KMS-11 (cell line): Measurements from ENCODE around the gene GNG7.

Source experiments
- H2AFZ ChIP-seq: fragments of 200-600 bp; sonication (generic); 2 replicates; pipeline ENCODE4 v1.6.1; 2016; ENCODE audit warnings: antibody characterized with exemption, mixed run types, low read depth
- H3K27ac ChIP-seq: fragments of 200-600 bp; sonication (generic); 2 replicates; pipeline ENCODE4 v1.6.1; 2016; ENCODE audit warnings: mild to moderate bottlenecking, mixed run types
- H3K27me3 ChIP-seq: fragments of 200-600 bp; sonication (generic); 2 replicates; pipeline ENCODE4 v1.6.1; 2017; ENCODE audit warnings: mild to moderate bottlenecking, low read depth, mixed run types, moderate library complexity; ENCODE audit not compliant: insufficient read depth
- H3K36me3 ChIP-seq: fragments of 200-600 bp; sonication (generic); 2 replicates; pipeline ENCODE4 v1.6.1; 2017; ENCODE audit warnings: mild to moderate bottlenecking, mixed run types; ENCODE audit not compliant: insufficient read depth
- H3K4me1 ChIP-seq: fragments of 200-600 bp; sonication (generic); 2 replicates; pipeline ENCODE4 v1.6.1; 2016; ENCODE audit warnings: mild to moderate bottlenecking, low read depth, mixed run types; ENCODE audit not compliant: poor library complexity, severe bottlenecking
- H3K4me2 ChIP-seq: fragments of 200-600 bp; sonication (generic); 2 replicates; pipeline ENCODE4 v1.7.0; 2016; ENCODE audit warnings: mild to moderate bottlenecking, mixed run types
- H3K4me3 ChIP-seq: fragments of 200-600 bp; sonication (generic); IDR thresholded peaks from 2 replicates; pipeline ENCODE4 v1.6.1; 2017; ENCODE audit warnings: low read depth, low read length, mixed read lengths; ENCODE audit not compliant: insufficient read depth
- H3K79me2 ChIP-seq: fragments of 200-600 bp; sonication (generic); 2 replicates; pipeline ENCODE4 v1.6.1; 2016; ENCODE audit warnings: low read depth, mixed run types; ENCODE audit not compliant: insufficient read depth
- H3K9ac ChIP-seq: fragments of 200-600 bp; sonication (generic); 2 replicates; pipeline ENCODE4 v1.6.1; 2016; ENCODE audit warnings: mild to moderate bottlenecking, mixed run types
- H4K20me1 ChIP-seq: fragments of 200-600 bp; sonication (generic); 2 replicates; pipeline ENCODE4 v1.6.1; 2016; ENCODE audit warnings: mild to moderate bottlenecking, mixed run types; ENCODE audit not compliant: insufficient read depth
- TF ChIP-seq, protein P1 (sequence below): fragments of 200-600 bp; sonication (generic); conservative IDR thresholded peaks from 2 replicates; pipeline ENCODE4 v1.6.1; 2017; ENCODE audit warnings: low read depth, mild to moderate bottlenecking, antibody characterized with exemption, low read length, moderate library complexity, mixed read lengths

GNG7 gene

DNA sequence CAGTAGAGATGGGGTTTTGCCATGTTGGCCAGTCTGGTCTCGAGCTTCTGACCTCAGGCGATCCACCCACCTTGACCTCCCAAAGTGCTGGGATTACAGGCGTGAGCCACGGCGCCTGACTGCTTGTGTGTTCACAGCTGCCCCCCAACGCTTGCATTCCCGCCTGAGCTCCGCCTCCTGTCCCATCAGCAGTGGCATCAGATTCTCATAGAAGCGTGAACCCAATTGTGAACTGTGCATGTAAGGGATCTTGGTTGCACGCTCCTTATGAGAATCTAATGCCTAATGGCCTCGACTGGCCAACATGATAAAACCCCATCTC is 150.7 kb downstream of the GNG7 start:
- H3K27me3 ChIP-seq: no peaks in the 10 kb centered on the region
- no peaks in the 10 kb centered on the region for H3K79me2 ChIP-seq
- no peak overlapping the region for H3K9ac ChIP-seq
- H3K4me2 ChIP-seq: no peak overlapping the region
- no peak overlapping the region for H3K4me3 ChIP-seq
- no peaks in the 10 kb centered on the region for H3K36me3 ChIP-seq
- TF ChIP-seq, protein P1, sequence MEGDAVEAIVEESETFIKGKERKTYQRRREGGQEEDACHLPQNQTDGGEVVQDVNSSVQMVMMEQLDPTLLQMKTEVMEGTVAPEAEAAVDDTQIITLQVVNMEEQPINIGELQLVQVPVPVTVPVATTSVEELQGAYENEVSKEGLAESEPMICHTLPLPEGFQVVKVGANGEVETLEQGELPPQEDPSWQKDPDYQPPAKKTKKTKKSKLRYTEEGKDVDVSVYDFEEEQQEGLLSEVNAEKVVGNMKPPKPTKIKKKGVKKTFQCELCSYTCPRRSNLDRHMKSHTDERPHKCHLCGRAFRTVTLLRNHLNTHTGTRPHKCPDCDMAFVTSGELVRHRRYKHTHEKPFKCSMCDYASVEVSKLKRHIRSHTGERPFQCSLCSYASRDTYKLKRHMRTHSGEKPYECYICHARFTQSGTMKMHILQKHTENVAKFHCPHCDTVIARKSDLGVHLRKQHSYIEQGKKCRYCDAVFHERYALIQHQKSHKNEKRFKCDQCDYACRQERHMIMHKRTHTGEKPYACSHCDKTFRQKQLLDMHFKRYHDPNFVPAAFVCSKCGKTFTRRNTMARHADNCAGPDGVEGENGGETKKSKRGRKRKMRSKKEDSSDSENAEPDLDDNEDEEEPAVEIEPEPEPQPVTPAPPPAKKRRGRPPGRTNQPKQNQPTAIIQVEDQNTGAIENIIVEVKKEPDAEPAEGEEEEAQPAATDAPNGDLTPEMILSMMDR: no peak
- no peaks in the 10 kb centered on the region for H4K20me1 ChIP-seq
- H3K4me1 ChIP-seq: peaks cover 18% of the 10 kb centered on the region
- H2AFZ ChIP-seq: no peak overlapping the region
- no peak overlapping the region for H3K27ac ChIP-seq

DNA sequence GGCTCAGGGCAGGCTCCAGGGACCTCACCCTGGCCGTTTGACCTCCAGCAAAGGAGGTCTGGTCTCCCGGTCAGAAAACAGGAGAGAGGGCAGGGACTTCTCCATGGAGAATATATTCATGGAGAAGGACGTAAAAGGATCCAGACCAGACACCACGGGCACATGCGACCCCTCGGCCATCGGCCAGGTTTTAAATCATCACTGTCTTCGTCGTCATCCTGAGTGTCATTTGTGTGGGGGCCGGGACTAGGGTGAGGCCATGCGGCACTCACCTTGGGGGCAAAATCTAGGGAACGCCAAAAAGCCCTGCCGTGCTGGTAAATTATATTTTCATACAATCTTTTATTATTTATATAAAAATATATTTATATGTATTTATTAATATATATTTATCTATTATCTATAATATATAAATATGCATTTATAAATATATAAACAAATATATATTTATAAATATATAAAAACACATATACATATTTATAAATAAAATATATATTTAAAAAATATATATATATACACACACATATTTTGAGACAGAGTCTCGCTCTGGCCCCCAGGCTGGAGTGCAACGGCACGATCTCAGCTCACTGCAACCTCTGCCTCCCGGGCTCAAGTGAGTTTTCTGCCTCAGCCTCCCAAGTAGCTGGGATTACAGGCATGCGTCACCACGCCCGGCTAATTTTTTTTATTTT is 151.2 kb downstream of the GNG7 start:
- Histone ChIP-seq H2AFZ (no peak overlapping the region), H3K79me2 (no peaks in the 10 kb centered on the region), H3K9ac (no peak overlapping the region), H3K36me3 (no peaks in the 10 kb centered on the region), H4K20me1 (no peaks in the 10 kb centered on the region), H3K4me3 (no peak overlapping the region), H3K4me1 (peaks cover 18% of the 10 kb centered on the region), H3K4me2 (no peak overlapping the region), H3K27ac (no peak overlapping the region), H3K27me3 (no peaks in the 10 kb centered on the region)
- TF ChIP-seq, protein P1: no peak

DNA sequence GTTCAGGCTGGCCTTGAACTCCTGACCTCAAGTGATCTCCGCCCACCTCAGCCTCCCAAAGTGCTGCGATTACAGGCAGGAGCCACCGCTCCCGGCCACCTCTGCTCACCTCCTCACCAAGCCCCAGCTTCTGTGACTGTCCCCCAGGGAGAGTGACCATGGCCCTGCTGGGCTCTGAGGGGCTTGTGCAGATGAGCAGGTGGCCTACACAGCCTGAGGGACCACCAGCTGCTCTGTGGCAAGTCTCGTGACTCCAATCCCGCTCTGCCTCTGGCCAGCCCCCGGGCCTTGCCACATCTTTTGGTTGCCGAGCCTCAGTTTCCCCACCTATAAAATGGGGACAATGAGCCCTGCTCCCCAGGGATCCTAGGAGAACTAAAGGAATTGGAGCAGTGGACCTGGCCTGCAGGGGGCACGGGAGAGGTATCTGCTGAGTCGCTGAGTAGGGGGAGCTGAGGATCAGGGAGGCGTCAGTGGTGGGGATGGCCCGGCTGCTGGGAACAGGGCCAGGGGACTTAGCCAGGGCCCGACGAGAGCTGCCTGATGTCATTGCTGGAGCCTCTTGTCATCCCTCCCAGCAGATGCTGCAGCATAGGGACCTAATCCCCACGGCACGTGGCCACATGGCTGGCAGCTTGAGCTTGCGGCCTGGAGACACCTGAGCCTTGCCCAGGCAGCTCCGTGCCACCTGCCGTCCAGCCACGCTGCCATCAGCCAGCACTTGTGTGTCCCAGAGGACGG is 151.9 kb downstream of the GNG7 start:
- TF ChIP-seq, protein P1: no peak
- no peak overlapping the region for H3K4me3 ChIP-seq

DNA sequence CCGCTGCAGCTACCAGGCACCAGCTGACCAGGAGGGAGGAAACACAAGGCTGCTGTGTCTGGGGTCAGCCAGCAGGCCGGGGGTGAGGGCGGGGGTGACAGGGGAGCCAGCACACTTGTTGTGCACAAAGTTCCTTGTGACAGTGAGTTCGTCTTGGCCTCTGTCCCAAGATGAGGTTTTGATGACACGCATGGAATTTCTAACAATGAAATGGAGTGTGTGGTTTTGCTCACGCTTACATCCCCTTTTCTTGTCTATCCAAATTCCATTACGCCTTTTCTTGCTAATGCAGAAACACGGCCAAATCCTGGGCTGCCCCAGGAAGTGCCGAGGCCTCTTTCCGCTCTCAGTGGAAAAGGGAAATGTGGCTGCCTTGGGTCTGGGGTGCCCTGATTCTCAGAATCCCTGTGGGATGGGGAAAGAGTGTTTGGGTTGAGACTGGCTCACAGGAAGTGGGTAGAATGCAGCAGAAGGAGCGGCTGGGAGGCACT is 152.7 kb downstream of the GNG7 start:
- TF ChIP-seq, protein P1: no peak
- Histone ChIP-seq H3K36me3 (no peaks in the 10 kb centered on the region), H3K79me2 (no peaks in the 10 kb centered on the region), H3K4me2 (no peak overlapping the region), H3K4me1 (peaks cover 18% of the 10 kb centered on the region), H3K27ac (no peak overlapping the region), H3K4me3 (no peak overlapping the region), H3K9ac (no peak overlapping the region), H4K20me1 (no peaks in the 10 kb centered on the region), H3K27me3 (no peaks in the 10 kb centered on the region), H2AFZ (no peak overlapping the region)

More for the DNA sequence above, 151.9 kb downstream of the GNG7 start:
- Histone ChIP-seq H3K9ac (no peak overlapping the region), H3K27ac (no peak overlapping the region), H2AFZ (no peak overlapping the region), H3K79me2 (no peaks in the 10 kb centered on the region), H3K27me3 (no peaks in the 10 kb centered on the region), H3K4me2 (no peak overlapping the region), H4K20me1 (no peaks in the 10 kb centered on the region), H3K4me1 (peaks cover 18% of the 10 kb centered on the region), H3K36me3 (no peaks in the 10 kb centered on the region)
